Fibroblast of skin of right biceps (primary cell): Measurements from ENCODE around the gene SLC28A3.

ENCODE experiments used
- DNase-seq: peaks from one replicate; pipeline ENCODE4 v3.0.0-alpha.2; 2013

The SLC28A3 gene

GRCh38 chr9:84230355-84231145, 110.0 kb downstream of the SLC28A3 start:
- DNase-seq: peak; percentile 17

- no peak for DNase-seq
These were observed 111.4 kb downstream of the SLC28A3 start for GRCh38 chr9:84229191-84229590.

- no peak for DNase-seq
These were observed 112.3 kb downstream of the SLC28A3 start for GRCh38 chr9:84228130-84228720.

GRCh38 chr9:84226126-84226525, 114.4 kb downstream of the SLC28A3 start:
- no peak for DNase-seq
